HepG2 (cell line): ENCODE data around the gene KLHDC7A. TPM values are rescaled to one million over a fixed set of nuclear protein-coding genes. Genes with fewer than 3 reads are reported as not detected.

ENCODE experiments used
- ATAC-seq: fragments of 200-7000 bp; cut with Tn5 transposase; 3 replicates; pipeline ENCODE4 v1.9.1; 2020; ENCODE audit warnings: mild to moderate bottlenecking, moderate library complexity
- BruUV-seq: library from RNA; stranded (reverse); fragments of 400-500 nt; replicated peaks from 2 replicates; lab custom pipeline; 2021; lab: Mats Ljungman, UMichigan
- CTCF ChIA-PET: fragments of 300-600 bp; formaldehyde crosslinking; extraction: SDS; loops from one replicate; lab custom pipeline; 2021; ENCODE audit warnings: low total read pairs, inconsistent platforms, low intra/inter-chr PET ratio; lab: Yijun Ruan, JAX
- POLR2A ChIA-PET: fragments of 350-600 bp; sonication (Branson Sonifier 250); formaldehyde crosslinking; loops from one replicate; lab custom pipeline; 2020; ENCODE audit warnings: antibody characterized with exemption, inconsistent platforms; lab: Yijun Ruan, JAX
- DNase-seq: peaks from one replicate; pipeline ENCODE4 v3.0.0-alpha.2; 2015; ENCODE audit warnings: low spot score
- FAIRE-seq: peaks from 3 replicates; lab custom pipeline; 2011; peaks lifted over from hg19 to GRCh38; lab: Jason Lieb, UNC
- H2AFZ ChIP-seq: one replicate; pipeline ENCODE4 v1.6.1; 2011; ENCODE audit warnings: low read length, inconsistent platforms
- H3K27ac ChIP-seq: fragments of 300-600 bp; 3 replicates; pipeline ENCODE4 v1.8.0; 2011; ENCODE audit warnings: mixed run types, mild to moderate bottlenecking, mixed read lengths, low read length, inconsistent platforms; ENCODE audit not compliant: insufficient read depth; ENCODE audit errors: extremely low read length
- H3K27me3 ChIP-seq, 2 experiments: fragments of 200-600 bp in 1 of 2; 2 replicates in 1 of 2; 3 replicates in 1 of 2; pipeline versions ENCODE4 v1.6.0 to v1.8.0; 2011; ENCODE audit warnings: low read length in 2 of 2, mild to moderate bottlenecking in 2 of 2, moderate library complexity in 2 of 2, inconsistent platforms in 1 of 2; ENCODE audit not compliant: insufficient read depth in 2 of 2, control insufficient read depth in 1 of 2
- H3K36me3 ChIP-seq, 2 experiments: fragments of 200-600 bp in 1 of 2; replicated peaks in 1 of 2; 2 replicates in 1 of 2; 3 replicates in 1 of 2; pipeline versions ENCODE4 v1.5.1 to v1.8.0; 2011; ENCODE audit warnings: low read length in 2 of 2, inconsistent platforms in 1 of 2; ENCODE audit not compliant: insufficient read depth in 2 of 2, control insufficient read depth in 1 of 2
- H3K4me1 ChIP-seq: 2 replicates; pipeline ENCODE4 v1.5.1; 2012; ENCODE audit warnings: low read length, inconsistent platforms; ENCODE audit not compliant: insufficient read depth
- H3K4me2 ChIP-seq: 2 replicates; pipeline ENCODE4 v1.6.0; 2011; ENCODE audit warnings: low read depth, low read length, inconsistent platforms
- H3K4me3 ChIP-seq, 3 experiments: fragments of 200-600 bp in 1 of 3; sonication (generic), shearing (Covaris generic) in 1 of 3; replicated peaks in 1 of 3; 2 replicates each; pipeline ENCODE4 v1.5.1; 2011 to 2016; ENCODE audit warnings: low read length in 3 of 3, inconsistent platforms in 2 of 3, low read depth in 2 of 3, mild to moderate bottlenecking in 2 of 3, control low read depth in 1 of 3, mixed read lengths in 1 of 3; ENCODE audit not compliant: insufficient read depth in 1 of 3
- H3K79me2 ChIP-seq: one replicate; pipeline ENCODE4 v1.6.1; 2011; ENCODE audit warnings: low read length, inconsistent platforms; ENCODE audit not compliant: insufficient read depth
- H3K9ac ChIP-seq: 2 replicates; pipeline ENCODE4 v1.6.0; 2011; ENCODE audit warnings: mild to moderate bottlenecking, low read depth, low read length, inconsistent platforms; ENCODE audit not compliant: insufficient read depth
- H3K9me3 ChIP-seq: 2 replicates; pipeline ENCODE4 v1.5.1; 2012; ENCODE audit warnings: mild to moderate bottlenecking, low read length
- H4K20me1 ChIP-seq: 2 replicates; pipeline ENCODE4 v1.6.0; 2011; ENCODE audit warnings: inconsistent platforms, mild to moderate bottlenecking, low read length, moderate library complexity; ENCODE audit not compliant: insufficient read depth
- DMTF1 ChIP-seq: sonication (generic); formaldehyde crosslinking; IDR thresholded peaks from 2 replicates; pipeline ENCODE4 v1.4.0; 2020; ENCODE audit warnings: mild to moderate bottlenecking, missing genetic modification reagents
- MAZ ChIP-seq, 2 experiments: sonication (generic) in 1 of 2; formaldehyde crosslinking in 1 of 2; IDR thresholded peaks; 2 replicates each; pipeline versions ENCODE4 v1.5.0 to v1.6.1; 2012 to 2020; ENCODE audit warnings: low read depth in 2 of 2, mild to moderate bottlenecking in 2 of 2, borderline replicate concordance in 1 of 2, improper control_type of control experiment in 1 of 2, low read length in 1 of 2, missing genetic modification reagents in 1 of 2, moderate library complexity in 1 of 2
- NRL ChIP-seq: sonication (generic); formaldehyde crosslinking; IDR thresholded peaks from 2 replicates; pipeline ENCODE4 v1.5.0; 2020; ENCODE audit warnings: missing genetic modification reagents, mild to moderate bottlenecking, moderate library complexity, borderline replicate concordance
- PHF5A ChIP-seq: IDR thresholded peaks from one replicate; pipeline ENCODE4 v1.6.1; 2018; ENCODE audit warnings: low read depth, missing genetic modification reagents; ENCODE audit not compliant: unreplicated experiment
- UBTF ChIP-seq: sonication (generic); formaldehyde crosslinking; IDR thresholded peaks from 2 replicates; pipeline ENCODE4 v1.4.0; 2020; ENCODE audit warnings: mild to moderate bottlenecking, missing genetic modification reagents
- ZMAT5 ChIP-seq: sonication (generic); formaldehyde crosslinking; IDR thresholded peaks from 2 replicates; pipeline ENCODE4 v1.5.0; 2020; ENCODE audit warnings: mild to moderate bottlenecking, low read depth, missing genetic modification reagents, borderline replicate concordance
- ZNF10 ChIP-seq: sonication (generic); formaldehyde crosslinking; IDR thresholded peaks from 2 replicates; pipeline ENCODE4 v1.4.0; 2020; ENCODE audit warnings: mild to moderate bottlenecking, low read depth, missing genetic modification reagents, borderline replicate concordance
- ZNF234 ChIP-seq: sonication (generic); formaldehyde crosslinking; conservative IDR thresholded peaks from 2 replicates; pipeline ENCODE4 v1.5.1; 2020; ENCODE audit warnings: mild to moderate bottlenecking, missing genetic modification reagents
- ZNF256 ChIP-seq: sonication (generic); formaldehyde crosslinking; conservative IDR thresholded peaks from 2 replicates; pipeline ENCODE4 v1.4.0; 2020; ENCODE audit warnings: missing genetic modification reagents
- ZNF543 ChIP-seq: sonication (generic); formaldehyde crosslinking; IDR thresholded peaks from 2 replicates; pipeline ENCODE4 v1.4.0; 2020; ENCODE audit warnings: mild to moderate bottlenecking, missing genetic modification reagents
- ZNF639 ChIP-seq: conservative IDR thresholded peaks from 2 replicates; pipeline ENCODE4 v1.6.1; 2018; ENCODE audit warnings: missing genetic modification reagents
- ZNF746 ChIP-seq: sonication (generic); formaldehyde crosslinking; IDR thresholded peaks from 2 replicates; pipeline ENCODE4 v1.8.0; 2022; ENCODE audit warnings: mild to moderate bottlenecking, missing genetic modification reagents
- ZNF784 ChIP-seq: sonication (generic); formaldehyde crosslinking; IDR thresholded peaks from 2 replicates; pipeline ENCODE4 v1.5.1; 2020; ENCODE audit warnings: missing genetic modification reagents, mild to moderate bottlenecking, borderline replicate concordance
- WGBS: methylation state at CpG from one replicate; pipeline ENCODE4 v1.1.6; 2017; ENCODE audit warnings: low lambda C conversion rate; 5-methylcytosine and 5-hydroxymethylcytosine counted together
- in situ Hi-C: cut with HindIII; loops from 2 replicates; pipeline ENCODE4 v1.10.0; 2017; ENCODE audit warnings: low pct_unique_long_range_greater_than_20kb; ENCODE audit not compliant: extremely low pct_ligation_motif_present
- intact Hi-C: fragments of 100-400 bp; cut with micrococcal nuclease; formaldehyde crosslinking; loops from one replicate; pipeline ENCODE4 v1.10.0; 2022; ENCODE audit not compliant: unreplicated experiment
- polyA plus RNA-seq, 8 experiments: library from polyadenylated mRNA; depleted of rRNA in 3 of 8; stranded (reverse) in 7 of 8; unstranded in 1 of 8; fragments of >200 nt; fragmentation: Illumina TruSeq in 4 of 8; extraction: Trizol in 4 of 8; gene quantifications; 2 replicates each; pipeline versions ENCODE4 v1.2.1 to v1.2.3, GENCODE V29; 2011 to 2016; ENCODE audit warnings: low read depth in 4 of 8, missing spikeins in 1 of 8, mixed read lengths in 1 of 8; ENCODE audit not compliant: insufficient read depth in 1 of 8
- total RNA-seq, 5 experiments: library from RNA; depleted of rRNA; stranded (reverse); fragments of >200 nt; fragmentation: Illumina TruSeq; extraction: Trizol; gene quantifications; 2 replicates each; pipeline ENCODE4 v1.2.3, GENCODE V29; 2016; ENCODE audit warnings: low read depth in 1 of 5

Gene KLHDC7A
- total and polyA plus RNA-seq, 2 of the 13 experiments (the other 11 are each of a cell fraction or from before 2014, with no cell fraction given): 0.15 to 1.8 TPM

- no peak overlapping the region for H3K9ac ChIP-seq
- no peaks in the 10 kb centered on the region for H3K36me3 ChIP-seq
- peaks cover 16% of the 10 kb centered on the region for H3K4me1 ChIP-seq
- BruUV-seq: no TSS peak
- FAIRE-seq (no peak), DNase-seq (no peak), ATAC-seq (no peak)
- no peaks in the 10 kb centered on the region for H4K20me1 ChIP-seq
- H3K9me3 ChIP-seq: no peaks in the 10 kb centered on the region
- peaks cover 0 to 7% of the 10 kb centered on the region in 2 experiments; a peak in 3 of 5 replicates for H3K27me3 ChIP-seq
- no peak overlapping the region for H3K4me3 ChIP-seq
- H3K79me2 ChIP-seq: no peaks in the 10 kb centered on the region
- intact Hi-C loops: loop anchor here (10.0 kb wide), 1 partner anchor 771 kb away; no protein-coding TSS in a partner anchor
- 37% methylated on average over 10 of the region's 10 CpGs for WGBS
- no peak overlapping the region for H3K27ac ChIP-seq
- in situ Hi-C loops: no loop called here
- POLR2A ChIA-PET: no interaction called here
- CTCF ChIA-PET: no interaction called here
- no peak overlapping the region for H2AFZ ChIP-seq
- no peak overlapping the region for H3K4me2 ChIP-seq
- no peak for TF ChIP-seq ZNF10 (CRISPR knock-in tag)
- TF ChIP-seq ZNF639: no peak
- no peak for TF ChIP-seq ZNF543 (CRISPR knock-in tag)
- no peak for TF ChIP-seq ZNF256 (CRISPR knock-in tag)
- TF ChIP-seq ZMAT5 (CRISPR knock-in tag): no peak
- no peak for TF ChIP-seq NRL
- no peak for TF ChIP-seq ZNF746 (CRISPR knock-in tag)
- TF ChIP-seq MAZ (IDR thresholded peaks at IDR 0.05; ENCODE audit: borderline replicate concordance, low read depth, low read length): no peak
- no peak for TF ChIP-seq MAZ (CRISPR knock-in tag; IDR thresholded peaks at IDR 0.05; ENCODE audit: low read depth)
- TF ChIP-seq ZNF784: no peak
- TF ChIP-seq PHF5A (CRISPR knock-in tag): no peak
- no peak for TF ChIP-seq UBTF (CRISPR knock-in tag)
- no peak for TF ChIP-seq ZNF234
- no peak for TF ChIP-seq DMTF1
These were observed 5.4 kb upstream of the KLHDC7A start for GRCh38 chr1:18475234-18475905.
